GM10266 (cell line): Measurements from ENCODE around the gene SYCN.
"Not testable (repeated sequence)": the region's sequence is repeated elsewhere in the genome, so short reads cannot be mapped to it uniquely, and the experiment has no call there.

Experiments
- DNase-seq: peaks from one replicate; pipeline ENCODE4 v3.0.0; 2012; ENCODE audit errors: extremely low spot score
- TF ChIP-seq, protein P1 (sequence below): IDR thresholded peaks from 2 replicates; pipeline ENCODE4 v1.5.1; 2012; ENCODE audit warnings: mild to moderate bottlenecking, low read depth; ENCODE audit not compliant: control insufficient read depth, insufficient read depth; ENCODE audit errors: missing control alignments

SYCN gene

DNA sequence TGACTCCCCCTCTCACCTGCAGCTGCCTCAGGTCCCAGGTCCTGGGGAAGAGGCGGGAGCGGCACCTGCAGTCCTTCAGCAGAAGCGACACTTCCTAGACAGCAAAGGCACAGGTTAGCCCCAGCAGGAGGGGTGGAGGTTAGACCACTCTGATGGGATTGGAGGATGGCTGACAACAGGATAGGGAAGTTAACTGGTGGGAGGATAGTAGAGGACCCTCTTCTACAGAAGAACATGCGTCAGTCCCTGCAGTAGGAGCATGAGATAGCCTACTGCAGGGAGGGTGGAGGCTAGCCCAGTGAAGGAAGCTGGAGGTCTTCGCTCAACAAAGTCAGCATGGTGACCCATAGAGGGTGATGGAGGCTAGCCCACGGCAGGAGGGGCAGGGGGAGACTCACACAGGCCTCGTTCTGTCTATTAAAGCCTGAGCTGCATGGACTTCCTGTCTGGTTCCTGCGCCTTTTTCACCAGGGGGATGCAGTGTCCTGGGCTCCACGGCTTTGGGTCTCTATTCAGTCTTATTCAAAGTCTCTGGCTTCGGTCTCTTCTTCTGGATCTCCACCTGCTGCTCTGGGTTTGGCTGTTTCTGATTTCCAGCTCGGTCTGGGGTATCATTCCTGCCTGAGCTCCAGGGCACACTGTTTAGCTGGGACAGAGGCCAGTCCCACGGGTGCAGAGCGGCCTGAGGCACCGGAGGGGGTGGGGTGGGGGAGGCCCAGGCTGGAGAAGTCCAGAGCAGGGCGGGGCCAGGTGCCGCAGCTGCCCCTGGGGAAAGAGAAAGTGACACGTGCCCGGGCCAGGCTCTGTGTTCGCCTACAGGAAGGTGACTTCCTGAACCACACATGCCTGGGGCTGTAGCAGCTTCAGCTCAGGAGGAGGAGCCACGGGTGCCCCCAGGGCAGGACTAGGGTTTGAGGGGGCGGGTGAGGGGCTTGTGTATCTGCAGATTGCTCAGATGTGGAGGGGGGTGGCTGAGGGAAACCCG is 33.4 kb upstream of the SYCN start:
- TF ChIP-seq, protein P1, sequence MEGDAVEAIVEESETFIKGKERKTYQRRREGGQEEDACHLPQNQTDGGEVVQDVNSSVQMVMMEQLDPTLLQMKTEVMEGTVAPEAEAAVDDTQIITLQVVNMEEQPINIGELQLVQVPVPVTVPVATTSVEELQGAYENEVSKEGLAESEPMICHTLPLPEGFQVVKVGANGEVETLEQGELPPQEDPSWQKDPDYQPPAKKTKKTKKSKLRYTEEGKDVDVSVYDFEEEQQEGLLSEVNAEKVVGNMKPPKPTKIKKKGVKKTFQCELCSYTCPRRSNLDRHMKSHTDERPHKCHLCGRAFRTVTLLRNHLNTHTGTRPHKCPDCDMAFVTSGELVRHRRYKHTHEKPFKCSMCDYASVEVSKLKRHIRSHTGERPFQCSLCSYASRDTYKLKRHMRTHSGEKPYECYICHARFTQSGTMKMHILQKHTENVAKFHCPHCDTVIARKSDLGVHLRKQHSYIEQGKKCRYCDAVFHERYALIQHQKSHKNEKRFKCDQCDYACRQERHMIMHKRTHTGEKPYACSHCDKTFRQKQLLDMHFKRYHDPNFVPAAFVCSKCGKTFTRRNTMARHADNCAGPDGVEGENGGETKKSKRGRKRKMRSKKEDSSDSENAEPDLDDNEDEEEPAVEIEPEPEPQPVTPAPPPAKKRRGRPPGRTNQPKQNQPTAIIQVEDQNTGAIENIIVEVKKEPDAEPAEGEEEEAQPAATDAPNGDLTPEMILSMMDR, result no peak
- peak; percentile 58 for DNase-seq

DNA sequence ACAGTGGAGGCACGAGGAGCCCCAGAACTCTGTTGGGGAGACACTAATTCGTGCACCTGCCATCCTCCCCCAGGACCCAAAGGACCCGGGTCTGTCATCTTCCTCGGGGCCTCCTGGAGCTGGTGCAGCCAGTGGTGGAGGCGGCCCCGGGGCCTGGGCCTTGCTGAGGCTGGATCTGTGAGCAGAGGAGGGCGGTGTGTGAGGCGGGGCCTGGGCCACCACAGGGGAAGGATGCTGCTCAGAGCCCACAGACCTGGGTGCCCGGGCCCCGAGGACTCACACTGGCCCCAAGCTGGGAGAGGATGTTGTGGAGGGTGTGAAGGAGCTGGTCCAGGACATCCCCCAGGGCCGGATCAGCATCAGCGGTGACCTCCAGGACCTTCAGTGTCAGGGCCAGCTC is 32.5 kb upstream of the SYCN start:
- TF ChIP-seq, protein P1, result no peak
- no peak for DNase-seq

DNA sequence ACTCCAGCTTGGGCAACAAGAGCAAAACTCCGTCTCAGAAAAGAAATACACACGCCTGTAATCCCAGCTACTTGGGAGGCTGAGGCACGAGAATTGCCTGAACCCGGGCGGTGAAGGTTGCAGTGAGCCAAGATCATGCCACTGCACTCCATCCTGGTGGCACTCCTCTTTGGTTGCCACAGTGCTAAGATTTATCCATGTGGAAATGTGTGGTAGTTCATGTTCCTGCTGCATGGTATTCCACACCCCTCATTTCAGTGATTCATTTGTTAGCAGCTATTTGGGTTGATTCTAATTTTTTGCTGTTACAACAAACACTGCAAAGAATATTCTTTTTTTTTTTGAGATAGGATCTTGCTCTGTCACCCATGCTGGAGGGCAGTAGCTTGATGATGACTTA is 28.6 kb upstream of the SYCN start:
- no peak for DNase-seq
- TF ChIP-seq, protein P1, result no peak

DNA sequence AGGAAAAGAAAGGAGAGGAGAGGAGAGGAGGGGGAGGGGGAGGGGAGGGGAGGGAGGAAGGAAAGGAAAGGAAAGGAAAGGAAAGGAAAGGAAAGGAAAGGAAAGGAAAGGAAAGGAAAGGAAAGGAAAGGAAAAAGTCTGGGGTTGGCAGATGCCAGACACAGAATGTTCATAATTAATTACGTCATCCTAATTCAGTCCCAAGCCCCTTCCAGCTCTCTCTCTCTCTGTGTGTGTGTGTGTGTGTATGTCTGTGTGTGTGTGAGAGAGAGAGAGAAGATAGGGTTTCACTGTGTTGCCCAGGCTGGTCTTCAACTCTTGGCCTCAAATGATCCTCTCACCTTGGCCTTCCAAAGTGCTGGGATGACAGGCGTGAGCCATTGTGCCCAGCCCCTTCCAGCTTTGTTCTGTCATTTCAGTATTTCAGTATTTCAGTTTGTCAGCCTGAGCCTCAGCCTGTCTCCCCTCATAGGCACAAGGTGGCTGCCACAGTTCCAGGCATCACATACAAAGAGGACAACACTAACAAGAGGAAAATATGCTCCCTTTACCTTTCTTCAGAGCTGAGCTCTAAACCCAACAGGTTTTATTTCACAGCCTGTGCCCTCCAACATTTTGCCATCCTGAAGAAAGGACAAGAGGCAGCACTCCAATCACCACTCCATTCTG is 26.2 kb upstream of the SYCN start:
- TF ChIP-seq, protein P1, result no peak
- no peak for DNase-seq

DNA sequence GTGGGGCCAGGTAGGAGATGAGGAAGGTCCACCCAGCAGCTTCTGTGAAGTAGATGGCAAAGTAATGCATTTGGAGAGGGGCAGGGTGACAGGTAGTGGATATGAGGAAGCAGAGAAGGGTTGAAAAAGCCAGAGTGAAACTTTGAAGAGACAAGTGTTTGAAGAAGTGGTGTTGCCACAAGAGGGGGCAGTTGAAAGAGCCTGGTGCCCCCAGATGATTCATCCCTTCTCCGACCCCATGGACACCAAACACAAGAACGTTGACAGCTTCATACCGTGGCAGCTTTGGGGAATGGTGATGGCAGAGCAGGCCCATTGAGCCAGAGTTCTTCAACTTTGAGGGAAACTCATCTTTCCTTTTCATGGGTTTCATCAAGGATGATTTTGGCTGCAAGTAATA is 20.8 kb upstream of the SYCN start:
- DNase-seq, result no peak
- TF ChIP-seq, protein P1, result peak; percentile 2

DNA sequence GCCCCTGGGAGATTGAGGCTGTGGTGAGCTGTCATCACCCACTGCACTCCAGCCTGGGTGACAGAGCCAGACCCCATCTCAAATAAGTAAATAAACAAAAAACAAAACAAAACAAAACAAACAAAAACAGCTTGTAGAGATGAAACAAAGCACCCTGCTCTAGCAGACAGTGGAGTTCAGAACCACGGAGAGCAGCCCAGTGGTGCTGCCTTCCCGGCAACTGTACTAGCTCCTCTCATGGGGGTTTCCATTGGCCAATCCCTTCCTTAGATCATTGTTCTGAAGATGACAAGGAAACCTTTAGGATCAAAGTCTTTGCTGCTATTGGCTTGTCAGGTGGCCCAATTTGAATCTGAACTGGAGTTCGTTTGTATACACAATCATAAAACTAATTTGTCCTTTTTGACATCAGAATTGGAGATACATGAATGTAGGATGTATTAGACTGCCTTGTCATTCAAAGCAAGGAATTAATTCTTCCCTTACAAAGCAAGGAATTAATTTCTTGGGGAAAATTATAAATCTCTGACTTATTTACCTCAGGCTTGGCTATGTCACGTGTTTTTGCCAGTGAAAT is 19.7 kb upstream of the SYCN start:
- TF ChIP-seq, protein P1, result no peak
- peak; percentile 36 for DNase-seq

DNA sequence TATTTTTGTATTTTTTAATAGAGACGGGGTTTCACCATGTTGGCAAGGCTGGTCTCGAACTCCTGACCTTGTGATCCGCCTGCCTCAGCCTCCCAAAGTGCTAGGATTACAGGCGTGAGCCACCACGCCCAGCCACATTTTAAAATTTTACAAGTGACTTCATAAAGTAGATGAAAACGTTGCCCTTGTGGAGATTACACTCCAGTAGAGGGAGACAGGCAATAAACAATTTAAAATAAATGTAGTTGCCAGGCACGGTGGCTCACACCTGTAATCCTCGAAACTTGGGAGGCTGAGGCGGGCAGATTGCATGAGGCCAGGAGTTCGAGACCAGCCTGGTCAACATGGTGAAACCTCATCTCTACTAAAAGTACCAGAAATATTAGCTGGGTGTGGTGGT is 15.0 kb upstream of the SYCN start:
- DNase-seq, result not testable (repeated sequence)
